Cerebellar cortex (tissue), 1 donor: Measurements from ENCODE around the gene ZFYVE28.

ENCODE experiments used
- DNase-seq: peaks from one replicate; pipeline ENCODE4 v3.0.0-alpha.2; 2015; ENCODE audit warnings: low spot score

ZFYVE28 gene

DNA sequence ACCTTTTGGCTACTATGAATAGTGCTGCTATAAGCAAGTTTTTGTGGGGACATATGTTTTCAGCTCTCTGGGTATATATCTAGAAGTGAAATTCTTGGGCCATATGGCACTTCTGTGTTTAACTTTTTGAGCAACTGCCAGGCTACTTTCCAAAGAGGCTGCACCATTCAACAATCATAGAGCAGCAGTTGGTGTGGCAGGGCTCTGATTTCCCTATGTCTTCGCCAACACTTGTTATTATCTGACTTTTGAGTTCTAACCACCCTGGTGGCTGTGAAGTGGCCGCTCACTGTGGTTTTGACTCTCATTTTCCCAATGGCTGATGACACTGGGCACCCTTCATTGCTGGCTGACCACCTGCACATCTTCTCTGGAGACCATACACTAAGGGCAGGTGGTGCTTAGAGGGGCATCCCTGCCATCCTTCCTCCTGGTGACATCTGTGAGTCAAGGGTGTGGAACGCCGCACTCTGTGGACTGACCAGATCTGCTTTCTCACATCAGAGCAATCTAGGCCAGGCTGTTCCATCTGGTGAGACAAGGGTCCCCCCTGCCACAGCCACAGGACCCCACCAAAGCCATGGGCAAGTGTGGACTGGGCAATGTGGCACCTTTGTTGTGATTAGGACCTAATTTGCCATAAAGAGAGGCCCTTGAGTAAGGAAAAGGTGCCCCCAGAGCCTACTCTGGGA lies 49.6 kb downstream of the ZFYVE28 start:
- DNase-seq, result no peak

DNA sequence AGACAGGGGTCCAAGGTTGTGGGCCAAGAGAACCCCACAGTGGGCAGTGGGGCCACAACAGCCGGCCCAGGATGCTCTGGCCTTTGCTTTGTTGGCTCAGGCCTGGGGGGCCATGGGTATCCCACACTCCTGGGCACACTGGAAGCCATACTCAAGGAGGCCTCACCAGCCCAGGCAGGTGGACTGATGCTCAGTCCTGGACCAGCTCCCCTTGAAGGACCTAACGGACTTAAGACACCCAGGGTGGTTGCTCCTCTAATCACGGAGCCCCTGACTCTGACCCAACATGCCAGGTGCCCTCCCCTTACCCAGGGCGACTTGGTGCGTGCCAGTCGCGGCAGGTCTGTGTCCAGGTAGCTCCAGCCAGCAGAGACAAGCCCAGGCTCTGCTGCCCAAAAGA lies 50.8 kb downstream of the ZFYVE28 start:
- DNase-seq, result no peak

DNA sequence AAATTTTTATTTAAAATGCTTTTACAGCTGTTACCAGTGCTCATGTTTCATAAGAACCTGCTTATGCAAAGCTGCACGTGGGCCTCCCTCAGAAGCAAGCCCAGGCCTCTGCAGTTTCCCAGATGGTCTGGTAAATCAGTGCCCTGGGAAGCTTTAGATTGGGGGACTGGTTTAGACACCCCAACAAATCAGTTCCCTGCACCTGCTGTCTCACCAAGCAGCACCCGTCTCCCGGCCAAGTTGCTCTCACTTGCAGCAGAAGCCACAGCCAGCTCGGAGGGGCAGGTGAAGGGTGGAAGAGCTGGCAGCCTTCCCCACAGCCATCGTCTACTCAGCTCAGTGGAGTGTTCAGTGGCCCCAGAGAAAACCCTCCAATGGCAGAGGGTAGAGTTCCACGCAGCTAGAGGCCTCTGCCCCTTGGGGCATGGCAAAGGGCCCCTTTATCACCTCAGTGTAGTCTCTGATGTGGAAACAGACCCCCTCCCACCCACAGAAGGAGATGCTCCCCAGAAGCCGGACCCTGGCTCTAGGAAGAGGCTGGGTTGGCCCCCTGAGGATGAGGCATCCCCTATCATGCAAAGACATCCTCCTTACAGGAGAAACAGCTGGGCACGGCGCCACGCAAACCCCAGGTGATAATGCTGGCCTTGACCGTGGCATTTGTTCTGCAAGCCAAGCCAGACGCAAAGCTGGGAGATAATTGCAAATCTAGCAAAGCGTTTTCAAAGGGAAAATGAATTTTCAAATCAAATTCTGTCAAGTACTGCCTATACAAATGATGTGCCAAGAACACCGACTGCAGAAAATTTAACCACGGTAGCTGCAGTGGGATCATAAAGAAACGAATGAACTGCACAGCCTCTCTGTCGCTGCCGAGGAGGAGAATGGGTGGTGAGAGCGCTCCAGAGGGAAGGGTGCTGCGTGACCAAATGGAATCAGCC lies 51.9 kb downstream of the ZFYVE28 start:
- peak; percentile 85 for DNase-seq

DNA sequence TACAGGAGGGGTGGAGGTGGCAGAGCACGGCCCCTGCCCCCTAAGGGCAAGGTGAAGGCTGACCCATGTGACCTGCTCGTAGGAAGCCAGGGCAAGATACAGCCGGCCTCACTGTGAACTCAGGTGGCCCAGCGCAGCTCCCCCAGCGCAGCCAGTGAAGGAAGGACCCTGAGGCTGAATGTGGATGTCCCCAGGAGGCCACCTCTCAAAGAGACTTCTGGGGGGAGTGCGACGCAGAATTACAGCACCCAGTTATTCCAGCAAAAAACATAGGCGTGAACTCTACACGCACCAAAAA lies 52.6 kb downstream of the ZFYVE28 start:
- no peak for DNase-seq

DNA sequence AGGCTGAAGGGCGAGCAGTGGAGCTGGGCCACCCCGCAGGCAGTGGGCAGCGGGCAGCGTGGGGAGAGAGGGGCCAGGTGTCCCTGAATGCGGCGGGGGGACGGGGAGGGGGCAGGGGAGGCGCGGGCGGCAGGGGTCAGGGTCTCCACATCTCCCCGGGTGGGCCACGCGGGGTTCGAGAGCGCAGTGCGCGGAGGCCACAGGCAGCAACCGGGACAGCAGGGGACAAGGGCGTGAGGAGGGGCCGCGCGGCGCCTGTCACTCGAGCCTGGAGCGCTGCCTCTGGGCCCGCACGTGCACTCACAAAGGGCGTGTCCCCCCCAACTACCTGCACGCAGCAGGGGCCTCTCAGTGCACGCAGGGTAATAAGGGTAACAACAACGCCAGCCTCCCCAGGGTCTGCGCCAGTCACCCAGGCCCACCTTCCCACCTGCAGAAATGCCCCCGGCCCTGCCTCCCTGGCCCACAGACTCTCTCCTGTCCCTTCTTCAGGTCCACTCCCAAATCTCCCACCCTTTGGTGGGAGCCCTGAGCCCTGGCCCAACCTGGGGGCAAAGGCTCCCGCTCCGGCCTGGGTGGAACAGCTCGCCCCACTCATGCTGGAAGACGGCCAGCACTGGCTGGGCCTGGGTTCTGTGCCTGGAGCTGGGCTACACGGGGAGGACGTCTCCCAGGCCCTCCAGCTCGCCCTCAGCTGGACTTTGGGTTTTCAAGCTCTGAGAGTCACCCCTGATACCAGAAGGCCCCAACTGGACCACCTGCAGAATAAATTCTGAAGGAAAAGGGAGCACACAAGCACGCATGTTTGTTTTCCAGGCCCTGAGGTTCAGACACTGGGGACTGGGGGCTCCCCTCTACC lies 53.2 kb downstream of the ZFYVE28 start:
- no peak for DNase-seq

DNA sequence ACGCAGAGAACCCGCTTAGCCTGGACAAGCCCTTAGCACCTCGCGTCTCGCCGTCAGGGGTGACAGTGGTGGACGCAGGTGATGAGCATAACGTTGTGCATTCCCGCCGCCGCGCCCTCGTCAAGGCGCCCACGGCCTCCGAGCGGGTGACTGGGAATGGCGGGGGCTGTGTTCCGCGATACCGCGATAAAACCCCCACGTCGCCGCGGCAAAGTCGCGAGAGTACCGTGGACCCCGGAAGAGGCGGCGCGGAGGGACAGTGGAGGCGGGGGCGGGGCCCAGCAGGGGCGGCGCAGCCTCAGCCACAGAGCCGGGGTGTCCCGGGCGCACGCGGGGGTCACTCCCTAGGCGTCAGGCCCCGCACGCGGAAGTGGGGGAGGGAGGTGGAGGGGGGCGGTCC lies 53.8 kb downstream of the ZFYVE28 start:
- DNase-seq, result no peak

DNA sequence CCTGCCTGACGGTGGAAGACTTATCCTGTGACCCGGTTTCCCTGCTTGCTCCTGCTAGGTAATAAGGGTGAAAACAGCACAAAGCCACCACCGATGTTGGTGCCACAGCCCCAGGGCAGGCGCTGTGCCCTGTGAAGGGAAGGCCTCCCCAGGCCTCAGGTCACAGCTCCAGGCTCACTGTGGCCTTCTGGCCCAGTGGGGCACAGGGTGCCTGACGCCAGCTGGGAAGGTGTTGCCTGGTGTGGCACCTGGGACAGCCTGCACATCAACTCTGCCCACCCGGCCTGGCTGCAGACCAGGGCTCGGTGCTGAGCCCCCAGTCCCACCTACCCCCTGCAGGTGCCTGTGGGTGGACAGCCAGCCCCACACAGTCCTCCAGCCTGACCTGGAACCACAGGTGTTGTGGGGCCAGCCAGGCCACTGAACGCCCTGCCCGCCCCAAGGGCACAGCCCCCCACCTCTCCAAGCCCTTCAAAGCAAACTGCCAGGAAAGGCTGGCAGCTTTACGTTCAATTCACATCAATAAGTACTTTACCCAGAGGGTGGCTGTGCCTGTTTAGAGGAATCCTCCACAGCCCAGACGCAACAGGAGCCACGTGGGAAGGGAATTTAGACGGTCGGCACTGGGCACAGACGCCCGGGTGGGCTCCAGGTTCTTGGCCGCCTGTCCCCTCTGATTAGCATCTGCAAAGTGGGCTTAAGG lies 54.3 kb downstream of the ZFYVE28 start:
- no peak for DNase-seq

DNA sequence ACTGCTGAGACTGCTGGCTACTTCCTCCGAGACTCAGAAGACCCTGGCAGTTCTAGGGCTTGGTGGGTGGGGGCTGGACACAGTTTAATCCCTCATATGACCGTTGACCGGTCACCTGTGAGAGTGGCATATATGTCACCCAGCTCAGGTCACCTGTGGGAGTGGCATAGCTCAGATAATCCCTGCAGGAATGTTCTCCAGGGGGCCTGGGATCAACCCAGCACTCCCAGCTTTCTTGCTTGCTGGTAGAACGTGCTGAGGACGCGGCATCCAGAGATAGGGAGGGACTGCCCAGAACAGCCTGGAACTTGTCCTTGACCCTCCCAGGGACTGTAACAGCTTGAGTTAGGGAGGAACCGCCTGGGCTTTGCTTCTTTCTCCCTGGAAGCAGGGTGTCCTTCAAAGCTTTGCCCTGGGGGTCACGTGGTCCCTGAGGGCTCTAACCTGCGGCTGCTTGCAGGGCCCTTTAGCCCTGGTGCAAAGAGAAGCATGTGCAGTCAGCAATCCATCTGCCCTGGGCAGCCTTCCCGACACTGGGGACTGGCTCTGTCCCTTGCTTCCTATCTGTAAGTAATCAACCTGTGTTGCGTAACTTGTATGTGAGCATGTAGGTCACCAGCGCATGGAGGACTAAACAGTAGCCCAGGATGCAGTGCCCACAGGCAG lies 55.3 kb downstream of the ZFYVE28 start:
- DNase-seq, result peak; percentile 97

DNA sequence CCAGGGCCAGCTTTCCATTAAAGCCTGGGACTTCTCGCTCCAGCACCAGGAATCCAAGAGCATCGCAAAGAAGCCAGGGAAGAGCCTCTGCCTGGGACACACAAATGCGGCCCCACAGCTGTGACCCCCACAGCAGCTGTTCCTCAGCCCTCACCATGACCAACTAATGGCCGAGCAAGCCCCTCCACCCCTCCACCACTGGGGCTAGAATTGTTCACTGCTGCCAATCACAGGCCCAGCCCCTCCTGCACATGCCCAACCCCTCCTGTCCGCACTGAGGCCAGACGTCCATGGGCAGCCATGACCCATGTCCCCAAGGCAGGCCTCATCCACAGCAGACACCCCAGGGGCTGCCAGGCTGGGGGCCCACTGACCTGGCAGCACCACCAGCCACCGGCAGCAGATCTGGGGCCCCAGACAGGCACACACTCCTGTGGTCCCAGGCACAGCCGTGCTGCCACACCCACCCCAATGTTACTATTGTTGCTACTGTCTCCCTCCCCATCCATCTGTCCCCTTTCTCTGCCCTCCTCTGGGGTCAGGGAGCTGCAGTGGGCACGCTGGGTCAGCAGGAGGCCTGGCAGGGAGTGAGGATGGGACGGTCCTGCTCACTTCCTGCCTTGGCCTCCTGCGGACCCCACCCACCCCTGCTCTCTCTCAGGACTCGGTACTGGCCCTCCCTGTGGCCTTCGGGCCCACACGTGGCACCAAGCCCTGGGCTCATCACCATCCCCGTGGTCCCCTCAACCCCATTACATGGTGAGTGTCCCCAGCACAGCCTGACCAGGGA lies 56.0 kb downstream of the ZFYVE28 start:
- no peak for DNase-seq

DNA sequence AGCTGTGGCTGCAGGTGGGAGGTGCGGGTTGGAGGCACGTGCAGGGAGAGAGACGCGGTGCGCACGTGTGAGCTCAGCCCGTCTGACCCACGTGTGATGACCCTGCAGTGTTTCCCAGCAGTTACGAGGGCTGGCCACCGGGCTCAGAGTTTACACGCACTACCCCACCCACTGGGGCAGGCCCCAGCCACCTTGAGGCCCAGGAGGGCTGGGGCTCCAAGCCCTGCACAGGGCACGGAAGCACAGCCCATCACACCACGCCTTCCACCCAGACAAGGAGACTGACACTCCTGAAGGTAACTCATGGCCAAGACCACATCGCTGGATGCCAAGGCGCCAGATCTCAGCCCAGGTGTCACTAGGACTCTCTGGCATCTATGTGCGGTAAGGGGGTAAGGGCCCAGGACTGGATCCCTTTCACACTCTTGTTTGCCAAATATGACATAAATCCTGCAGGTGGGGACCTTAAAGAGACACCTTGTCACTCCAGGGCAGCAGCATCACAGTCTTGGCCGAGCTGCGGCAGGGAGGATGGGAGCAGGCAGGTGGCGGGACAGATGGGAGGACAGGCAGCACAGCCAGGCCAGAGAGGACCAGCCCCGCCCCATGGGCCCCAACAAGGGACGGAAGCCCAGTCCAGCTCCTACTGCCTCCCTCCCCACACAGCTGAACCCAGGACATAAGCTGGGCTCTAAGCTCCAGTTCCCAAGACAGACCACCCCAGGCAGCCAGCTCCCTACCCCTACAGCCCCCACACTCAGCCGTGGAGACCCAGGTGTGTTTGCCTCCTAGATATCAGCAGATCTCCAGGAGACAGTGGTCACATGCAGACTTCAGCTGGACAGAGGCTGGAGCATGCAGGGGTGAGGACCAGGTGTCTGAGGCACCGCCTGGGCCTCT lies 56.8 kb downstream of the ZFYVE28 start:
- peak; percentile 99 for DNase-seq

DNA sequence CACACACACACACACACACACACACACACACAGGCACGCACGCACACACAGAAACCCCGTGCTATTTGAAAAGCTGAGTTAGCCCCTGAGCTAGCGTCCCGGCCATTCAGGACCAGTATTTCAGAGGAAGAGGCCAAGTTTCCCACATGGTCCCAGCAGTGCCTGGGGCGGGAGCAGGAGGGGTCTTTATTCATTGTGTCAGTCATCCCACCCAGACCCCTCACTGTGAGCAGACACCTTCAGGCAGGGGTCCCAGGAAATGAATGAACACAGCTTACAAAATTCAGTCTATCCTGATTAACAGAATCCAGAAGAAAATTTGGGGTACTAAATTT lies 58.1 kb downstream of the ZFYVE28 start:
- DNase-seq, result no peak

DNA sequence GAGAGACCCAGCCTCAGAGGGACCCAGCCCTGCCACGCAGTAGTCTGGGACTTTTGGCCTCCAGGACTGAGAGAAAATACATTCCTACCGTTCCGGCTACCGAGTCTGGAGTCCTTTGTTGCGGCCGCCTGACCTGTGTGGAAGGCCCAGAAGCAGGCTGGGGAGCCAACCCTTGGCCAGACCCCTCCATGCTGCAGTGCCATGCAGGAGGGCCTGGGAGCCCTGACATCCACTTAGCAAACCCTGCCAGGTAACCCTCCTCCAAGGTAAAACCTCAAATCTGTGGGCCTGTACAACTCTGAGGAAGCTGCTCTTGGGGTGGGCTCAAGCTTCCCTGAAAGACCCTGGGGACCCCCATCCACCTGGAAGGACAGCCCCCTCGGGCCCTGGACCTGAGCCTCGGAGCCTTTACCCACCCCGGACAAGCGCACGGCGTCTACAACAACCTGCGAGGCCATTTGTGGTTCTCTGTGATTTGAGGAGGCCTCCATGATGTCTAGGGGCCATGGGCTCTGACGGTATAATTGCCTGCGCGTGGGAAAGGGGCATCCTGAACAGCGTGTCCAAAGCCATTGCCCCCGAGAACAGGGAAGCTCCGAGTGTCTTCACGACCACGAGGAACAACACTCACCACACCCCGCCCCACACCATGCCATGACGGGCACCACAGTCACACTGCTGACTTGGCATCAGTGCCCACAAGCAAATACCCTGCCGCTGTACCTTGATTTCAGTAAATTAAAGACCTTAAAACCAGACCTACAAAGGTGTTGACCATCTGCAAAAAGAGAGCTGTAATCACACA lies 58.7 kb downstream of the ZFYVE28 start:
- DNase-seq, result no peak

DNA sequence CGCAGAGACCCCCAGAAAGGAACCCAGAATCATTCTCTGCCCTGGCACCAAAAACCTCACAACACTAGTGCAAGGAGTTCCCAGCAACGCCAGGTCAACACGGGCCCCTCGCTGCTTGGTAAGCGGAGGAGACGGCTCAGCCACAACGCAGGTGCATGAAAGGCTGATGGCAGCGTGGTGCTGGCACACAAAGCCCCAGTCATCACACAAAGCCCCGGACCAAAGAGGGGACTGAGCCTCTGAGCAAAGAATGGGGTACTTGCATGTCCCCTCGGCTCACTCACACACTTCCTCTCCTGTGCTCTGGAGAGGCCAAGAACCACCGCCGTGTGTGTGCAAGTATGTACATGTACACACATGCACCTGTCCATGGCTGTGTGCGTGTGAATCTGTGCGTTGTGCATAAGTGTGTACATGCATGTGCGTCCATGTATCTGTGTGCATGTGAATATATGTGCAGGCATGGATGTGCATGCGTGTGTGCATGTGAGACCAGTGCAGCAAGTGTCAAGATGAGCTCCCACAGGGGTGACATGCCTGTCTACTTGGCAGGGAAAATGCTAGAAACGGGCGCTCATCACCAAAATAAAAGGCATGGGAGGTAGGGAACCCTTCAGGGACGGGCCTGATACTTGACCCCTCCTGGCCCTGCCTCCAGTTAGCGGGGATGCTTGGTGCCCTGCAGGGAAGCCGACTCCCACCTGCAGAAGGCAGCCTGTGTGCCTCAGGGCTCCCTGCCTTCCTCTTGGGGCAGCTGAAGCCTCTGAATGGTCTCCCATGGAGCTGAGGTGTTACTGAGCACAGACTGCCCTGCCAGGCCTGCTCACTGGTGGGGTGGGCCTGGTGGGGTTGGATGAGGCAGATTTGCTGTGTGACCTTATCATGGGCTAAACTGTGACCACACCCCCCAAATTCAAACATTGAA lies 60.4 kb downstream of the ZFYVE28 start:
- DNase-seq, result no peak

DNA sequence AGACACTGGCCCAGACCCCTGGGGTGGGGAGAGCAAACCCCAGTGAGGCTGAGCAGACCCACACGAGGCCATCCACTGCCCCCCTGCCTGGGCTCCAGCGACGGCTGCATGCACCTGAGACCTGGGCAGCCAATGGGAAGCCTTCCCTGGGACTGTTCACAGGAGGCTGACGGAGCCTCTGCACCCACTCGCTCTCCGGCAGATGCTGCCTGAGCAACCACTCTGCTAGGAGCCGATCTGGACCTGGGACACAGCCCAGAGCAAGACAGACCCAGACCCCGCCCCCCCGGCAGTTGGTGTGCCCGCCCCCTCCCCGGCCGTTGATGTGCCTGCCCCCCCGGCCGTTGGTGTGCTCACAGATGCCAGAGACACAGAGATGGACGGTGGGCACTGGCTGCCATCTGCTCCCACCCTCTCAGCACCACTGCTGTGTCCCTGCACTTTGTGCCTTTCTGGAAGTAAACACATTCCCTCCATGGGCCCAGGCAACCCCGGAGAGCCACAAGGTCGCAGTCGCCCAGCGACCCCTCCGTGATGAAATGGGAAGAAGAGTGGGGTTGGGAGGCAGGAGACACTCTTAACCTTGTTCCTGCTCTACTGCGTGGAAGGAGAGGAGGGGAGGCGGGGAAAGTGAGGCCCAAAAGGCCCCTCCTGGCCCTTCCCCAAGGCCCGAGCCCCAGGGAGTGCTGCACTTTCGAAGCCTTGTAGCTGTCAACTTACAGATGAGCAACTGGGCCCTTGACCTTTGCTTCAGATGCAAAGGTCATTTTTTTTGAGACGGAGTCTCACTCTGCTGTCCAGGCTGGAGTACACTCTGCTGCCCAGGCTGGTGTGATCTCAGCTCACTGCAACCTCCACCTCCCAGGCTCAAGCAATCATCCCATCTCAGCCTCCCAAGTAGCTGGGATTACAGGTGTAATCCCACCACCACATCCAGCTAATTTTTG lies 62.0 kb downstream of the ZFYVE28 start:
- DNase-seq, result no peak

DNA sequence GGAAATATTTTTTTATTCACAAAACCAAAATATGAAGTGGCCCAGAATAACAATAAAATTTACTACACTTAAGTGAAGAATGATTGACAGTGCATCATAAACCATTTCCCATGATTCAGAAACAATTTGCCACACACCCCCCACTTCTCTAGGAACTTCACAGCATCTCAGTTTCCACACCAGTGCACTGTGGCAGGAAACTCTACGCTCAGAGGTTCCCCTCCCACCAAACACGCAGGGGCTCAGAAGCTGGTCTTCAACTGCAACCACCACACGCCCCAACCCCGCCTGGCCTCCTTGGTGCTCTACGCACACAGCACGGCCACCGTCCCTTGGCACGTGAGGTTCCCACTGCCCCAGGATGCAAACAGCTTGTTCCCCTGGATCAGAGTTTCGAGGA lies 63.7 kb downstream of the ZFYVE28 start:
- no peak for DNase-seq

DNA sequence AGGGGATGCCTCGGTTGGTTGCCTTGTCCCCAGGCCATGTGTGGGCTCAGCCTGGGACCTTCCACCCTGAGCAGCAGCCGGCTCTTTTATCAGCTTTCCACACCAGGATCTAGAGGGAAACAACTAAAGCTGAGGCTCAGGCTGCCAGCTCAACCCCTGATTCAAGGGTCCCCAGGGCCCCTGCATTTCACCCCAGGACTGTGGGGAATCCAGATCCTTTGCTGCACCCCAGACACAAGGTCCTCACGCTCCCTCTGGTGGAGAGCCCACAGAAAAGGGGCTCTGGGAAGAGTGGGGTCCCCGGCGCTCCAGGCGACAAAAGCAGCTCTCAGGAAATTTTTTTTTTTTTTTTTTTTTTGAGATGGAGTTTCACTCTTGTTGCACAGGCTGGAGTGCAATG lies 64.3 kb downstream of the ZFYVE28 start:
- no peak for DNase-seq
